Smooth muscle cell (in vitro differentiated cells): ENCODE data around the gene VEGFD. TPM values are rescaled to one million over a fixed set of nuclear protein-coding genes. Genes with fewer than 3 reads are reported as not detected.

Experiments
- DNase-seq: peaks from one replicate; lab custom pipeline; 2025; ENCODE audit not compliant: unreplicated experiment; lab: John Stamatoyannopoulos, UW
- H2AFZ ChIP-seq: fragments of 200-600 bp; sonication (generic); 2 replicates; pipeline ENCODE4 v1.6.0; 2016; ENCODE audit warnings: antibody characterized with exemption, low read depth, mild to moderate bottlenecking
- H3F3A ChIP-seq: fragments of 200-600 bp; sonication (generic); 2 replicates; pipeline ENCODE4 v1.6.0; 2017; ENCODE audit warnings: antibody characterized with exemption, low read depth
- H3K27ac ChIP-seq: fragments of 200-600 bp; sonication (generic); 2 replicates; pipeline ENCODE4 v1.5.1; 2016; ENCODE audit warnings: low read depth, mild to moderate bottlenecking
- H3K27me3 ChIP-seq: fragments of 200-600 bp; sonication (generic); 2 replicates; pipeline ENCODE4 v1.6.1; 2016; ENCODE audit warnings: low read depth, mild to moderate bottlenecking
- H3K36me3 ChIP-seq: fragments of 200-600 bp; sonication (generic); 2 replicates; pipeline ENCODE4 v1.5.1; 2016; ENCODE audit warnings: low read depth
- H3K4me1 ChIP-seq: fragments of 200-600 bp; sonication (generic); 2 replicates; pipeline ENCODE4 v1.5.1; 2016; ENCODE audit warnings: low read depth
- H3K4me2 ChIP-seq: fragments of 200-600 bp; sonication (generic); 2 replicates; pipeline ENCODE4 v1.6.0; 2016; ENCODE audit warnings: mild to moderate bottlenecking
- H3K4me3 ChIP-seq: fragments of 200-600 bp; sonication (generic); 2 replicates; pipeline ENCODE4 v1.5.1; 2016; ENCODE audit warnings: mild to moderate bottlenecking
- H3K79me2 ChIP-seq: fragments of 200-600 bp; sonication (generic); 2 replicates; pipeline ENCODE4 v1.6.0; 2016; ENCODE audit warnings: low read depth, mild to moderate bottlenecking
- H3K9ac ChIP-seq: fragments of 200-600 bp; sonication (generic); 2 replicates; pipeline ENCODE4 v1.6.0; 2016; ENCODE audit warnings: low read depth
- H3K9me3 ChIP-seq: fragments of 200-600 bp; sonication (generic); replicated peaks from 2 replicates; pipeline ENCODE4 v1.5.1; 2016; ENCODE audit warnings: low read depth
- H4K20me1 ChIP-seq: fragments of 200-600 bp; sonication (generic); 2 replicates; pipeline ENCODE4 v1.6.0; 2016; ENCODE audit warnings: low read depth
- WGBS: methylation state at CpG from one replicate; pipeline ENCODE4 v1.1.7; 2016; ENCODE audit warnings: low lambda C conversion rate; 5-methylcytosine and 5-hydroxymethylcytosine counted together
- polyA plus RNA-seq: library from polyadenylated mRNA; unstranded; fragments of >200 nt; fragmentation: Nextera tagmentation; extraction: Ambion mirVana; gene quantifications from 2 replicates; pipeline ENCODE4 v1.2.1, GENCODE V29; 2016
- total RNA-seq: library from RNA; depleted of rRNA; stranded (reverse); fragments of >200 nt; gene quantifications from 2 replicates; pipeline ENCODE4 v1.2.3, GENCODE V29; 2014
- TF ChIP-seq, protein P1 (sequence below): fragments of 200-600 bp; sonication (generic); IDR thresholded peaks from 2 replicates; pipeline ENCODE4 v1.5.1; 2017; ENCODE audit warnings: borderline replicate concordance, mild to moderate bottlenecking, antibody characterized with exemption; ENCODE audit not compliant: insufficient read depth, poor library complexity, severe bottlenecking

VEGFD gene
- total and polyA plus RNA-seq, 2 experiments from 2014 or later: 0.38 TPM; not detected in 1

DNA sequence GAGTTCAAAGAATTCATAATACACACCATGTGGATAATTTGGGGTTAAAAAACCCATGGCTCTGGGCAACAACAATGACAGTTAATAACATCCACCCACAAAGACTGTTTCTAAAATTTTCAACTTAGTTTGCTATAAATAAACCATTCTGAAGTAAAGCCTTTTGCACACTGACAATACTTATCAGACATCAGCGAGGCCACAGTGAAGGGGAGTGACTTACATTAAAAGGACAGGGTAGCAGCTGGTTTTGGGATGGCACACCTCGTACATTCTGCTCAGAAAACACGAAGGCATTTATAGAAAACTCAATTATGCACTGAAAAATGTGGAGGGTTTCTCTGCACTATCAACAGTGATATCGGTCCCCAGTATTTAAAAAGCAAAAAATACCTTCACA is 63.9 kb downstream of the VEGFD start:
- Histone ChIP-seq H3K9ac (no peak overlapping the region), H3K4me2 (no peak overlapping the region), H3K27ac (no peak overlapping the region), H3K4me3 (no peak overlapping the region), H3K36me3 (no peaks in the 10 kb centered on the region), H3K27me3 (no peaks in the 10 kb centered on the region), H2AFZ (no peak overlapping the region), H3K4me1 (no peaks in the 10 kb centered on the region), H3F3A (no peaks in the 10 kb centered on the region), H4K20me1 (no peaks in the 10 kb centered on the region), H3K79me2 (no peaks in the 10 kb centered on the region), H3K9me3 (no peaks in the 10 kb centered on the region)
- DNase-seq: no peak
- 79% methylated on average over 4 of the region's 4 CpGs for WGBS
- TF ChIP-seq, protein P1, sequence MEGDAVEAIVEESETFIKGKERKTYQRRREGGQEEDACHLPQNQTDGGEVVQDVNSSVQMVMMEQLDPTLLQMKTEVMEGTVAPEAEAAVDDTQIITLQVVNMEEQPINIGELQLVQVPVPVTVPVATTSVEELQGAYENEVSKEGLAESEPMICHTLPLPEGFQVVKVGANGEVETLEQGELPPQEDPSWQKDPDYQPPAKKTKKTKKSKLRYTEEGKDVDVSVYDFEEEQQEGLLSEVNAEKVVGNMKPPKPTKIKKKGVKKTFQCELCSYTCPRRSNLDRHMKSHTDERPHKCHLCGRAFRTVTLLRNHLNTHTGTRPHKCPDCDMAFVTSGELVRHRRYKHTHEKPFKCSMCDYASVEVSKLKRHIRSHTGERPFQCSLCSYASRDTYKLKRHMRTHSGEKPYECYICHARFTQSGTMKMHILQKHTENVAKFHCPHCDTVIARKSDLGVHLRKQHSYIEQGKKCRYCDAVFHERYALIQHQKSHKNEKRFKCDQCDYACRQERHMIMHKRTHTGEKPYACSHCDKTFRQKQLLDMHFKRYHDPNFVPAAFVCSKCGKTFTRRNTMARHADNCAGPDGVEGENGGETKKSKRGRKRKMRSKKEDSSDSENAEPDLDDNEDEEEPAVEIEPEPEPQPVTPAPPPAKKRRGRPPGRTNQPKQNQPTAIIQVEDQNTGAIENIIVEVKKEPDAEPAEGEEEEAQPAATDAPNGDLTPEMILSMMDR: no peak

DNA sequence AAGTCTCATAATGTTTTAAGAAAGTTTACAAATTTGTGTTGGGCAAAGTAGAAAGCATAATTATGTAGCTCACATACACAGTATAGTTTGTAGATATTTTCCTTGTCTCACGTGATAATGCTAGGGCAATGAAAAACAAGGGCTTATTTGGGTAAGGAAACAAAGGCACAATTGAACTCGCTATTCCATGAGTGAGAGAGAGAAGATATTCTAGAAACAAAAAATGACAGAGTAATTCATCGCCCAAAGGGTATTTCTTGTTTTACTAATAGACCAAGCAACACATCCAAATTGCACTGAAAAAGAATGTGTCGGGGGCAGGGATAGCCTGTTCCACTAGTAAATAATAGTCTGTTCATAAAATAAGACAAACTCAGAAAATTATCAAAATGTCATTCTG is 65.1 kb downstream of the VEGFD start:
- H3K9ac ChIP-seq: no peak overlapping the region
- no peak for DNase-seq
- 87% methylated on average over 4 of the region's 4 CpGs for WGBS
- no peaks in the 10 kb centered on the region for H3K9me3 ChIP-seq
- no peaks in the 10 kb centered on the region for H3F3A ChIP-seq
- no peaks in the 10 kb centered on the region for H3K27me3 ChIP-seq
- H3K4me2 ChIP-seq: no peak overlapping the region
- no peak overlapping the region for H3K27ac ChIP-seq
- H3K36me3 ChIP-seq: no peaks in the 10 kb centered on the region
- no peaks in the 10 kb centered on the region for H3K4me1 ChIP-seq
- H3K79me2 ChIP-seq: no peaks in the 10 kb centered on the region
- no peak overlapping the region for H2AFZ ChIP-seq
- no peaks in the 10 kb centered on the region for H4K20me1 ChIP-seq
- H3K4me3 ChIP-seq: no peak overlapping the region
- TF ChIP-seq, protein P1: no peak

DNA sequence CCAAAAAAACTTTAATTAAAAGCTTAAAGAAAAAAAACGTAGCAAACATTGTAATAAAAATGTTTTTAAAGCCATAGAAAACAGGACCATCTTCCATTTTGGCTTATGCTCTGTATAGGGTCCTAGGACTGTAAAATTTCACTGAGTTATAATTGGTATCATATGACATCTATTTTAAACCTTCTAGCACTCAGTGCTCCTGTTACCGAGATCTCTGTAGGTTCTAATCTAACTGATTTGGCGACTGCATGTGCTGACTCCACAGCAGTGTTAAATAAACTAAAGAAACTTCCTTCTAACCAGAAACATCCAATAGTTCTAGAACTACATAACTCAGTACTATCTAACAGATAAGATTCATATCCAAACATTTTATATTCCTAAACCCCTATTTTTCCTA is 68.7 kb downstream of the VEGFD start, which contains the start of gene ASB11:
TSS of gene ASB11 (minus strand) at position 132 of the 400 bp plus-strand sequence. CDS start at position 97, 35 bp downstream.
- no peak within 1 kb of the TSS for H3K4me3 ChIP-seq
- no peaks in the 10 kb centered on the region for H3K27me3 ChIP-seq
- no peak within 1 kb of the TSS for H3K27ac ChIP-seq
- H3K79me2 ChIP-seq: no peaks in the 10 kb centered on the region
- no peak within 1 kb of the TSS for H2AFZ ChIP-seq
- no peaks in the 10 kb centered on the region for H3K9me3 ChIP-seq
- H3K4me2 ChIP-seq: no peak within 1 kb of the TSS
- TF ChIP-seq, protein P1: no peak
- H3K4me1 ChIP-seq: no peaks in the 10 kb centered on the region
- no peaks in the 10 kb centered on the region for H4K20me1 ChIP-seq
- DNase-seq: no peak
- no peak within 1 kb of the TSS for H3K9ac ChIP-seq
- H3K36me3 ChIP-seq: no peaks in the 10 kb centered on the region
- H3F3A ChIP-seq: no peaks in the 10 kb centered on the region
- 55% methylated on average over 3 of the region's 3 CpGs for whole genome bisulfite sequencing

DNA sequence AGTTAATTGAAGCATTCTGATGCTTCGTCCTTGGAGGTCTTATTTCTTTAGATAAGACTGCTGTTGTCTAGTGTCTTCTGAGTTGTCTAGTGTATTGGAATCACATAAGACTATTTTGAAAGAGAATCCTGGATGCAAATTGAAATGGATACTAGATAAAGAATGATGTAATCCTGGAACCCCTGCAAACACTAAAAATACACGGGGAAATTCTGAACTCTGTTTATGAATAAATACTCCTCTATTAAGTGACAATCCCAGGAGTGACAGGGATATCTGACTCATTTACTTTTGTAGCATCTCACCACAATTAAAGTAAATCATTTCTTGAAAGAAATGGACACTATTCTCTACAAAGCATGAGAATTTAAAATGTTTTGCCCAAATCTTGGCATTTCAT is 69.7 kb downstream of the VEGFD start:
- Histone ChIP-seq H3K27ac (no peak overlapping the region), H3K4me1 (no peaks in the 10 kb centered on the region), H3K4me3 (no peak overlapping the region), H2AFZ (no peak overlapping the region), H3K79me2 (no peaks in the 10 kb centered on the region), H3K9me3 (no peaks in the 10 kb centered on the region), H3K27me3 (no peaks in the 10 kb centered on the region), H3K4me2 (no peak overlapping the region), H3K36me3 (no peaks in the 10 kb centered on the region), H3F3A (no peaks in the 10 kb centered on the region), H4K20me1 (no peaks in the 10 kb centered on the region), H3K9ac (no peak overlapping the region)
- TF ChIP-seq, protein P1: no peak
- no peak for DNase-seq
- WGBS: 61% methylated on average over 2 of the region's 2 CpGs
